GM10248 (cell line): ENCODE results near the gene PANK3.
"Not testable (repeated sequence)": the region's sequence is repeated elsewhere in the genome, so short reads cannot be mapped to it uniquely, and the experiment has no call there.

Source experiments
- CTCF ChIA-PET: fragments of 300-600 bp; sonication (Branson Sonifier 250); formaldehyde crosslinking; extraction: SDS; loops from one replicate; lab custom pipeline; 2021; ENCODE audit warnings: antibody characterized with exemption; lab: Yijun Ruan, JAX
- POLR2A ChIA-PET: fragments of 350-650 bp; sonication (Branson Sonifier 250); formaldehyde crosslinking; extraction: SDS; loops from one replicate; lab custom pipeline; 2020; ENCODE audit warnings: antibody characterized with exemption; lab: Yijun Ruan, JAX
- DNase-seq: peaks from one replicate; pipeline ENCODE4 v3.0.0; 2012; ENCODE audit errors: extremely low spot score
- CTCF ChIP-seq: IDR thresholded peaks from 2 replicates; pipeline ENCODE4 v1.5.1; 2012; ENCODE audit warnings: mild to moderate bottlenecking, low read depth; ENCODE audit errors: extremely low read depth, missing control alignments, control extremely low read depth

The PANK3 gene

GRCh38 chr5:168549554-168549953 lies 29.6 kb downstream of the PANK3 start:
- POLR2A ChIA-PET: no interaction called here
- no peak for TF ChIP-seq CTCF
- no peak for DNase-seq
- CTCF ChIA-PET: interaction anchor here (1.0 kb wide), 1 partner anchor 14 kb away, joined by 3 read pairs; no protein-coding TSS in a partner anchor

GRCh38 chr5:168537176-168537575 lies 42.0 kb downstream of the PANK3 start:
- DNase-seq: no peak
- TF ChIP-seq CTCF: no peak
- CTCF ChIA-PET: interaction anchor here (0.8 kb wide), 1 partner anchor 9 kb away, joined by 3 read pairs; no protein-coding TSS in a partner anchor
- POLR2A ChIA-PET: interaction anchor here (0.6 kb wide), 1 partner anchor 20 kb away, joined by 4 read pairs; no protein-coding TSS in a partner anchor

GRCh38 chr5:168534351-168534750 lies 44.8 kb downstream of the PANK3 start:
- CTCF ChIA-PET, DNase-seq: not testable (repeated sequence)

GRCh38 chr5:168531987-168532864 lies 46.9 kb downstream of the PANK3 start:
- no peak for TF ChIP-seq CTCF
- DNase-seq: no peak
- ChIA-PET CTCF (no interaction called here), POLR2A (no interaction called here)

More at GRCh38 chr5:168534351-168534750, 44.8 kb downstream of the PANK3 start:
- POLR2A ChIA-PET: not testable (repeated sequence)

- ChIA-PET CTCF (no interaction called here), POLR2A (no interaction called here)
- no peak for TF ChIP-seq CTCF
- no peak for DNase-seq
Measured at GRCh38 chr5:168531191-168531590, 48.0 kb downstream of the PANK3 start.

- DNase-seq: no peak
- CTCF ChIA-PET: no interaction called here
Measured at GRCh38 chr5:168530621-168531150, 48.5 kb downstream of the PANK3 start.

More at GRCh38 chr5:168530621-168531150, 48.5 kb downstream of the PANK3 start:
- POLR2A ChIA-PET: no interaction called here
- no peak for TF ChIP-seq CTCF
